ENCODE results near the gene STK11IP.

The STK11IP gene

GRCh38 chr2:219628235-219628985 is 30.8 kb downstream of the STK11IP start:
- TF ChIP-seq CTCF (IDR thresholded peaks at IDR 0.05; ENCODE audit: insufficient read depth, low read length, poor library complexity, severe bottlenecking) (no peak), EZH2phosphoT487 (conservative IDR thresholded peaks at IDR 0.05; ENCODE audit: low read length) (no peak)
- H3K27ac ChIP-seq (ENCODE audit: low read depth, low read length): no peak overlapping the region
- no peak overlapping the region for H3K4me2 ChIP-seq (ENCODE audit: low read depth, low read length, poor library complexity, severe bottlenecking)
- no peaks in the 10 kb centered on the region for H3K27me3 ChIP-seq (ENCODE audit: low read length)
- H3K79me2 ChIP-seq (ENCODE audit: insufficient read depth, low read length): no peaks in the 10 kb centered on the region
- H3K9ac ChIP-seq (ENCODE audit: low read length): no peak overlapping the region
- H3F3A ChIP-seq (ENCODE audit: insufficient read depth): no peaks in the 10 kb centered on the region
- H3K9me3 ChIP-seq (ENCODE audit: insufficient read depth, low read length): no peaks in the 10 kb centered on the region
- H3K36me3 ChIP-seq (ENCODE audit: low read length): no peaks in the 10 kb centered on the region
- no peaks in the 10 kb centered on the region for H4K20me1 ChIP-seq (ENCODE audit: low read depth, low read length)
- no peak overlapping the region for H2AFZ ChIP-seq (ENCODE audit: low read depth, low read length, severe bottlenecking)
- no peak overlapping the region for H3K4me3 ChIP-seq (ENCODE audit: insufficient read depth, low read length, poor library complexity, severe bottlenecking)
- no peaks in the 10 kb centered on the region for H3K9me2 ChIP-seq (replicated peaks; ENCODE audit: insufficient read depth, low read length)

DNA sequence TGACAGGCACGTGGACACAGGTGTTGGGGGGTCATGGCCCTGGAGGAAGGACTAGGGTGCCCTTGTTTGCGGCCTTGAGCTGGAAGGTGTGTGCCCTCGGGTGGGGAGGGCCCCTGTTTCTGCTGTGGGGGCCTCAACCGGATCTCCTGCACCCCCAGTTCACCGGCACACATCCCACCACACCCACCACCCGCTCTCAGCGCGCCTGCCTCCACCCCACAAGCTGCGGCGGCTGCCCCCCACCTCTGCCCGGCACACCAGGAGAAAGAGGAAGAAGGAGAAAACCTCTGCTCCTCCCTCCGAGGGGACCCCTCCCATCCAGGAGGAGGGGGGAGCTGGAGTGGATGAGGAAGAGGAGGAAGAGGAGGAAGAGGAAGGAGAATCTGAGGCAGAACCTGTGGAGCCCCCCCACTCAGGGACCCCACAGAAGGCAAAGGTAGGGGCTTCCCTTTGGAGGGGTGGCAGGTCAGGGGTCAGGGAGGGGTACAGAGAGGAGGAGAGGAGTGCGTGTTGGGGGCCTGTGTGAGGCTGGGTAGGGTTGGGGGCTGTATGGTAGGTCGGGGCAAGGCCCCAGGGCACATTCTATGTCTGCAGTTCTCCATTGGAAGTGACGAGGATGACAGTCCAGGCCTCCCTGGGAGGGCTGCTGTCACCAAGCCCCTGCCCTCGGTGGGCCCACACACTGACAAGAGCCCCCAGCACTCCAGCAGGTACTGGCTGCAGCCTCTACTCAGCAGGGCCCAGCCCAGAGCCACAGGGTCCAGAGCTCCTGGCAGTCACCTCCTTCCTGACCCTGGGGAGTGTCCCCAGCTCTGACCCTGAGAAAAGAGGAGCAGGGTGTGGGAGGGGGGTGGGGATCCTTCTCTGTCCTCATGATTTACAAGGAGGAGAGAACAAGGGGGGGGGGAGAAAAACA is 31.6 kb downstream of the STK11IP start:
- Histone ChIP-seq H3K27ac (ENCODE audit: low read depth, low read length) (no peak overlapping the region), H3F3A (ENCODE audit: insufficient read depth) (no peaks in the 10 kb centered on the region), H3K9me2 (replicated peaks; ENCODE audit: insufficient read depth, low read length) (no peaks in the 10 kb centered on the region), H2AFZ (ENCODE audit: low read depth, low read length, severe bottlenecking) (no peak overlapping the region), H3K27me3 (ENCODE audit: low read length) (no peaks in the 10 kb centered on the region), H3K4me3 (ENCODE audit: insufficient read depth, low read length, poor library complexity, severe bottlenecking) (no peak overlapping the region), H3K36me3 (ENCODE audit: low read length) (no peaks in the 10 kb centered on the region), H4K20me1 (ENCODE audit: low read depth, low read length) (no peaks in the 10 kb centered on the region), H3K4me2 (ENCODE audit: low read depth, low read length, poor library complexity, severe bottlenecking) (no peak overlapping the region), H3K9me3 (ENCODE audit: insufficient read depth, low read length) (no peaks in the 10 kb centered on the region), H3K9ac (ENCODE audit: low read length) (no peak overlapping the region), H3K79me2 (ENCODE audit: insufficient read depth, low read length) (no peaks in the 10 kb centered on the region)
- no peak for TF ChIP-seq EZH2phosphoT487 (conservative IDR thresholded peaks at IDR 0.05; ENCODE audit: low read length)
- TF ChIP-seq CTCF (IDR thresholded peaks at IDR 0.05; ENCODE audit: insufficient read depth, low read length, poor library complexity, severe bottlenecking): no peak

DNA sequence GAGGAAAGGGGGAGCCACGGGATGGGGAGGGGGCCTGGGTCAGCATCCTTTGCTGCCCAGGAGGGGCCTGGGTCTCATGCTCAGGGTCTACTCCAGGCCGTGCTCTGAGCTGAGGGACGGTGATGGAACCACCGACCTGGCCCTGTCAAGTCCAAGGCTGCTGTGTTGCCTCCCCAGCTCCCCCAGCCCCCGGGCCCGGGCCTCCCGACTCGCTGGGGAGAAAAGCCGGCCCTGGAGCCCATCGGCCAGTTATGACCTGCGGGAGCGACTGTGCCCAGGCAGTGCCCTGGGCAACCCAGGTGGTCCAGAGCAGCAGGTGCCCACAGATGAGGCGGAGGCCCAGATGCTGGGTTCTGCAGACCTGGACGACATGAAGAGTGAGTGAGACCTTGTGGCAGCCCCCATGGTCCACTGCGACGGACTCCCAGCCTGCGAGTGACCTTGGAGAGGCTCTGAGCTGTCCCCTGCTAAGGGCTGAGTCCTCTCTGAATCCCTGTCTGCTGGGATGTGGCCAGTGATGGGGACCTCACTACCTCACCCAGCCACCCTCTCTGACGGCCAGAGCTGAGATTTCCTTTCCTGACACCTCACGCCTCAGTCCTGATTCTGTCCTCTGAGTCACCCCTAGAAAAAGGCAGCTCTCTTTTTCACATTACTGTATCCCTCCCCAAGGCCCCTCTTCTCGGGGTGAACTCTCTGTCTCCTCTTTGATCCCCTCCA is 32.5 kb downstream of the STK11IP start:
- no peak overlapping the region for H3K4me2 ChIP-seq (ENCODE audit: low read depth, low read length, poor library complexity, severe bottlenecking)

More for the DNA sequence above, 32.5 kb downstream of the STK11IP start:
- Histone ChIP-seq H3K79me2 (ENCODE audit: insufficient read depth, low read length) (no peaks in the 10 kb centered on the region), H4K20me1 (ENCODE audit: low read depth, low read length) (no peaks in the 10 kb centered on the region), H2AFZ (ENCODE audit: low read depth, low read length, severe bottlenecking) (no peak overlapping the region), H3K9me3 (ENCODE audit: insufficient read depth, low read length) (no peaks in the 10 kb centered on the region), H3K9me2 (replicated peaks; ENCODE audit: insufficient read depth, low read length) (no peaks in the 10 kb centered on the region), H3K27me3 (ENCODE audit: low read length) (no peaks in the 10 kb centered on the region), H3K27ac (ENCODE audit: low read depth, low read length) (no peak overlapping the region), H3K4me3 (ENCODE audit: insufficient read depth, low read length, poor library complexity, severe bottlenecking) (no peak overlapping the region), H3F3A (ENCODE audit: insufficient read depth) (no peaks in the 10 kb centered on the region), H3K36me3 (ENCODE audit: low read length) (no peaks in the 10 kb centered on the region), H3K9ac (ENCODE audit: low read length) (no peak overlapping the region)
- TF ChIP-seq EZH2phosphoT487 (conservative IDR thresholded peaks at IDR 0.05; ENCODE audit: low read length) (no peak), CTCF (IDR thresholded peaks at IDR 0.05; ENCODE audit: insufficient read depth, low read length, poor library complexity, severe bottlenecking) (no peak)
